ENCODE measurements around the gene DENND6B.

DENND6B gene

GRCh38 chr22:50306753-50307749, 19.8 kb downstream of the DENND6B start, which contains the start of gene PLXNB2:
TSS of gene PLXNB2 (minus strand) at chr22:50307646. CDS start at chr22:50290584, 17,062 bp downstream.
- Histone ChIP-seq H3K27me3 (ENCODE audit: insufficient read depth, low read length) (peaks cover 7% of the 10 kb centered on the region; the same call in 1 of the 2 replicates), H3K9ac (ENCODE audit: low read depth, low read length) (peak within 1 kb of the TSS; percentile 78), H3K36me3 (ENCODE audit: insufficient read depth, low read length) (no peaks in the 10 kb centered on the region), H3K4me3 (ENCODE audit: low read length) (peak within 1 kb of the TSS; percentile 74), H3K9me3 (ENCODE audit: insufficient read depth, low read depth, low read length) (no peaks in the 10 kb centered on the region), H3K27ac (ENCODE audit: low read depth, low read length) (no peak within 1 kb of the TSS), H3K4me1 (ENCODE audit: insufficient read depth, low read length) (peaks cover 20% of the 10 kb centered on the region; the same call in 1 of the 2 replicates)
- 2% methylated on average over 102 of the region's 105 CpGs for WGBS

GRCh38 chr22:50305923-50306566, 20.8 kb downstream of the DENND6B start:
- no peak overlapping the region for H3K27ac ChIP-seq (ENCODE audit: low read depth, low read length)
- no peaks in the 10 kb centered on the region for H3K9me3 ChIP-seq (ENCODE audit: insufficient read depth, low read depth, low read length)
- no peaks in the 10 kb centered on the region for H3K36me3 ChIP-seq (ENCODE audit: insufficient read depth, low read length)
- H3K9ac ChIP-seq (ENCODE audit: low read depth, low read length) = peak overlapping the region; percentile 25; the same call in 1 of the 2 replicates
- H3K4me3 ChIP-seq (ENCODE audit: low read length) = peak overlapping the region; percentile 74
- H3K4me1 ChIP-seq (ENCODE audit: insufficient read depth, low read length) = peaks cover 20% of the 10 kb centered on the region; the same call in 1 of the 2 replicates
- 27% methylated on average over 21 of the region's 21 CpGs for WGBS
- H3K27me3 ChIP-seq (ENCODE audit: insufficient read depth, low read length) = peaks cover 7% of the 10 kb centered on the region; the same call in 1 of the 2 replicates

GRCh38 chr22:50305393-50305922, 21.4 kb downstream of the DENND6B start:
- WGBS = 84% methylated on average over 14 of the region's 14 CpGs
- Histone ChIP-seq H3K9me3 (ENCODE audit: insufficient read depth, low read depth, low read length) (no peaks in the 10 kb centered on the region), H3K27ac (ENCODE audit: low read depth, low read length) (no peak overlapping the region), H3K9ac (ENCODE audit: low read depth, low read length) (no peak overlapping the region), H3K36me3 (ENCODE audit: insufficient read depth, low read length) (no peaks in the 10 kb centered on the region), H3K4me3 (ENCODE audit: low read length) (peak overlapping the region; percentile 74; the same call in 1 of the 2 replicates), H3K27me3 (ENCODE audit: insufficient read depth, low read length) (peaks cover 7% of the 10 kb centered on the region; the same call in 1 of the 2 replicates), H3K4me1 (ENCODE audit: insufficient read depth, low read length) (peaks cover 20% of the 10 kb centered on the region; the same call in 1 of the 2 replicates)

GRCh38 chr22:50304528-50305392, 22.1 kb downstream of the DENND6B start:
- no peak overlapping the region for H3K4me3 ChIP-seq (ENCODE audit: low read length)
- no peak overlapping the region for H3K27ac ChIP-seq (ENCODE audit: low read depth, low read length)
- no peak overlapping the region for H3K9ac ChIP-seq (ENCODE audit: low read depth, low read length)
- WGBS = 91% methylated on average over 20 of the region's 22 CpGs
- H3K27me3 ChIP-seq (ENCODE audit: insufficient read depth, low read length) = peaks cover 11% of the 10 kb centered on the region
- no peaks in the 10 kb centered on the region for H3K9me3 ChIP-seq (ENCODE audit: insufficient read depth, low read depth, low read length)
- H3K36me3 ChIP-seq (ENCODE audit: insufficient read depth, low read length) = no peaks in the 10 kb centered on the region
- peaks cover 20% of the 10 kb centered on the region; the same call in 1 of the 2 replicates for H3K4me1 ChIP-seq (ENCODE audit: insufficient read depth, low read length)

GRCh38 chr22:50303848-50304527, 22.8 kb downstream of the DENND6B start:
- no peak overlapping the region for H3K9ac ChIP-seq (ENCODE audit: low read depth, low read length)
- H3K4me3 ChIP-seq (ENCODE audit: low read length) = no peak overlapping the region
- H3K4me1 ChIP-seq (ENCODE audit: insufficient read depth, low read length) = peaks cover 18% of the 10 kb centered on the region; the same call in 1 of the 2 replicates
- no peaks in the 10 kb centered on the region for H3K36me3 ChIP-seq (ENCODE audit: insufficient read depth, low read length)
- WGBS = 72% methylated on average over 11 of the region's 11 CpGs
- H3K27ac ChIP-seq (ENCODE audit: low read depth, low read length) = no peak overlapping the region
- H3K27me3 ChIP-seq (ENCODE audit: insufficient read depth, low read length) = peaks cover 12% of the 10 kb centered on the region
- H3K9me3 ChIP-seq (ENCODE audit: insufficient read depth, low read depth, low read length) = no peaks in the 10 kb centered on the region

GRCh38 chr22:50303515-50303847, 23.3 kb downstream of the DENND6B start:
- Histone ChIP-seq H3K4me3 (ENCODE audit: low read length) (no peak overlapping the region), H3K4me1 (ENCODE audit: insufficient read depth, low read length) (peaks cover 13% of the 10 kb centered on the region; the same call in 1 of the 2 replicates), H3K9ac (ENCODE audit: low read depth, low read length) (no peak overlapping the region), H3K27ac (ENCODE audit: low read depth, low read length) (no peak overlapping the region), H3K27me3 (ENCODE audit: insufficient read depth, low read length) (peaks cover 12% of the 10 kb centered on the region), H3K9me3 (ENCODE audit: insufficient read depth, low read depth, low read length) (no peaks in the 10 kb centered on the region), H3K36me3 (ENCODE audit: insufficient read depth, low read length) (no peaks in the 10 kb centered on the region)
- 82% methylated on average over 7 of the region's 7 CpGs for WGBS

GRCh38 chr22:50302564-50302963, 24.2 kb downstream of the DENND6B start:
- H3K27me3 ChIP-seq (ENCODE audit: insufficient read depth, low read length) = peaks cover 12% of the 10 kb centered on the region
- H3K9ac ChIP-seq (ENCODE audit: low read depth, low read length) = no peak overlapping the region
- H3K4me1 ChIP-seq (ENCODE audit: insufficient read depth, low read length) = peaks cover 12% of the 10 kb centered on the region; the same call in 1 of the 2 replicates
- H3K36me3 ChIP-seq (ENCODE audit: insufficient read depth, low read length) = no peaks in the 10 kb centered on the region
- 73% methylated on average over 5 of the region's 5 CpGs for WGBS
- no peaks in the 10 kb centered on the region for H3K9me3 ChIP-seq (ENCODE audit: insufficient read depth, low read depth, low read length)
- no peak overlapping the region for H3K27ac ChIP-seq (ENCODE audit: low read depth, low read length)
- H3K4me3 ChIP-seq (ENCODE audit: low read length) = no peak overlapping the region

- Histone ChIP-seq H3K4me1 (ENCODE audit: insufficient read depth, low read length) (peaks cover 12% of the 10 kb centered on the region; the same call in 1 of the 2 replicates), H3K27me3 (ENCODE audit: insufficient read depth, low read length) (peaks cover 12% of the 10 kb centered on the region)
These were observed 24.7 kb downstream of the DENND6B start for GRCh38 chr22:50302041-50302541.

GRCh38 chr22:50301581-50301991, 25.2 kb downstream of the DENND6B start:
- Histone ChIP-seq H3K4me3 (ENCODE audit: low read length) (no peak overlapping the region), H3K36me3 (ENCODE audit: insufficient read depth, low read length) (no peaks in the 10 kb centered on the region), H3K27ac (ENCODE audit: low read depth, low read length) (no peak overlapping the region), H3K4me1 (ENCODE audit: insufficient read depth, low read length) (peaks cover 12% of the 10 kb centered on the region; the same call in 1 of the 2 replicates), H3K27me3 (ENCODE audit: insufficient read depth, low read length) (peaks cover 9% of the 10 kb centered on the region), H3K9me3 (ENCODE audit: insufficient read depth, low read depth, low read length) (no peaks in the 10 kb centered on the region), H3K9ac (ENCODE audit: low read depth, low read length) (no peak overlapping the region)
- 92% methylated on average over 17 of the region's 17 CpGs for WGBS

More at GRCh38 chr22:50302041-50302541, 24.7 kb downstream of the DENND6B start:
- 86% methylated on average over 9 of the region's 9 CpGs for WGBS
- no peaks in the 10 kb centered on the region for H3K9me3 ChIP-seq (ENCODE audit: insufficient read depth, low read depth, low read length)
- no peak overlapping the region for H3K4me3 ChIP-seq (ENCODE audit: low read length)
- no peaks in the 10 kb centered on the region for H3K36me3 ChIP-seq (ENCODE audit: insufficient read depth, low read length)
- no peak overlapping the region for H3K27ac ChIP-seq (ENCODE audit: low read depth, low read length)
- H3K9ac ChIP-seq (ENCODE audit: low read depth, low read length) = no peak overlapping the region
